ENCODE results near the gene GRN.
A peak's percentile ranks its signal among the peaks of the same experiment; 100 is the strongest.

The GRN gene

DNA sequence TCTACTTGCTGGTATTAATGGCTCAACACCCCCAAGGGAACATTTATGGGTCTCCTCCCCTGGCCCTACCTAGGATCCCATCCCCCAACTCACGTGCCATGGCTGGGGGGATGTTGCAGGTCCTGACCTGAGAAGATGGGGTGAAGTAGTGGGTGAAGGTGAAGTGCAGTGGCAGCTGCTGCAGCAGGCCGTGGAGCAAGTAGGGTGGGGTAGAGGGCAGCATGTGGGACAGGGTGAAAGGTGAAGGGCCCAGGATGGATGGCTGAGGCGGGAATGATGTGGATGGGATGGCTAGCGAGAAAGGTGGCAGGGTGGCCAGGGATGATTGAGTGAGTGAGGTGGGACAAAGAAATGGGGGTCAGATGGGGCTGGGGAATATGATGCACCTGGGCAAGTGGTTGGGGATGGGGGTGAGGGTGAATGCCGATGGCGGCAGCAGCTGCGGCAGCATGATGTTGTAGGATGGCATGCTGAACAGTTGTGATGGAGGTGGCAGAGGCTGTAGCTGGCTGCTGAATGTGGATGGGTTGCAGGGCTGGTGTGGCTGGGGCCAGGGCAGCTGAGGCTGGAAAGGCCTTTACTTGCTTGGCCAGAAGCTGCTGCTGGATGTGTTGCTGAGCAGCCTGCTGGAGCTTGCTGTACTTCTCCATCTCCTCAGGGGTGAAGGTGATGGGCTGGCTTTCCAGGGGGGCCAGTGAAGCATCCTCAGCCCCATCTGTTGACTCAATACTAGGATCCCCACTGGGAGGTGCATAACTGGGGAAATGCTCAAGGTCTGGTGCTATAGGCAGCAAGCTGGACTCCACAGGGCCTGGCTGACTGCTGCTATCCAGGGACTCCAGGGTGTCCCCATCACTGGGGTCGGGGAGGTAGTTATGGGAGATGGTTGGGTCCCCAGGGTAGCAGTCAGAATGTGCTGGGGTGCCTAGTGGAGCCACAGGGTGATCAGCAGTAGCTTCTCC is 52.7 kb downstream of the GRN start:
- H3K4me3 ChIP-seq (ENCODE audit: low read depth in 1 of 2, low read length in 2 of 2) = no peak overlapping the region
- H2AFZ ChIP-seq (ENCODE audit: low read depth, low read length) = no peak overlapping the region
- no peaks in the 10 kb centered on the region for H3K4me1 ChIP-seq (ENCODE audit: insufficient read depth, low read length)
- H3K27me3 ChIP-seq (ENCODE audit: insufficient read depth, low read length, poor library complexity) = no peaks in the 10 kb centered on the region
- DNase-seq (no peak), ATAC-seq (ENCODE audit: insufficient read depth, low read depth) (no peak)
- H3K4me2 ChIP-seq (ENCODE audit: insufficient read depth, low read length) = no peak overlapping the region
- no peaks in the 10 kb centered on the region for H3K9me3 ChIP-seq (ENCODE audit: insufficient read depth, low read length, severe bottlenecking)
- H3K36me3 ChIP-seq (ENCODE audit: insufficient read depth, low read length) = peaks cover 62% of the 10 kb centered on the region
- H3K79me2 ChIP-seq (ENCODE audit: insufficient read depth, low read length) = no peaks in the 10 kb centered on the region
- no peak overlapping the region for H3K9ac ChIP-seq (ENCODE audit: low read depth, low read length)
- peaks cover 16% of the 10 kb centered on the region for H4K20me1 ChIP-seq (ENCODE audit: insufficient read depth, low read length)
- no peak for TF ChIP-seq EZH2 (IDR thresholded peaks at IDR 0.05; ENCODE audit: borderline replicate concordance, low read depth, low read length, severe bottlenecking)
- TF ChIP-seq, protein P1, sequence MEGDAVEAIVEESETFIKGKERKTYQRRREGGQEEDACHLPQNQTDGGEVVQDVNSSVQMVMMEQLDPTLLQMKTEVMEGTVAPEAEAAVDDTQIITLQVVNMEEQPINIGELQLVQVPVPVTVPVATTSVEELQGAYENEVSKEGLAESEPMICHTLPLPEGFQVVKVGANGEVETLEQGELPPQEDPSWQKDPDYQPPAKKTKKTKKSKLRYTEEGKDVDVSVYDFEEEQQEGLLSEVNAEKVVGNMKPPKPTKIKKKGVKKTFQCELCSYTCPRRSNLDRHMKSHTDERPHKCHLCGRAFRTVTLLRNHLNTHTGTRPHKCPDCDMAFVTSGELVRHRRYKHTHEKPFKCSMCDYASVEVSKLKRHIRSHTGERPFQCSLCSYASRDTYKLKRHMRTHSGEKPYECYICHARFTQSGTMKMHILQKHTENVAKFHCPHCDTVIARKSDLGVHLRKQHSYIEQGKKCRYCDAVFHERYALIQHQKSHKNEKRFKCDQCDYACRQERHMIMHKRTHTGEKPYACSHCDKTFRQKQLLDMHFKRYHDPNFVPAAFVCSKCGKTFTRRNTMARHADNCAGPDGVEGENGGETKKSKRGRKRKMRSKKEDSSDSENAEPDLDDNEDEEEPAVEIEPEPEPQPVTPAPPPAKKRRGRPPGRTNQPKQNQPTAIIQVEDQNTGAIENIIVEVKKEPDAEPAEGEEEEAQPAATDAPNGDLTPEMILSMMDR (IDR thresholded peaks at IDR 0.05; ENCODE audit: borderline replicate concordance, extremely low read depth, low read length, poor library complexity, severe bottlenecking) = no peak
- H3K27ac ChIP-seq (ENCODE audit: low read length) = no peak overlapping the region

DNA sequence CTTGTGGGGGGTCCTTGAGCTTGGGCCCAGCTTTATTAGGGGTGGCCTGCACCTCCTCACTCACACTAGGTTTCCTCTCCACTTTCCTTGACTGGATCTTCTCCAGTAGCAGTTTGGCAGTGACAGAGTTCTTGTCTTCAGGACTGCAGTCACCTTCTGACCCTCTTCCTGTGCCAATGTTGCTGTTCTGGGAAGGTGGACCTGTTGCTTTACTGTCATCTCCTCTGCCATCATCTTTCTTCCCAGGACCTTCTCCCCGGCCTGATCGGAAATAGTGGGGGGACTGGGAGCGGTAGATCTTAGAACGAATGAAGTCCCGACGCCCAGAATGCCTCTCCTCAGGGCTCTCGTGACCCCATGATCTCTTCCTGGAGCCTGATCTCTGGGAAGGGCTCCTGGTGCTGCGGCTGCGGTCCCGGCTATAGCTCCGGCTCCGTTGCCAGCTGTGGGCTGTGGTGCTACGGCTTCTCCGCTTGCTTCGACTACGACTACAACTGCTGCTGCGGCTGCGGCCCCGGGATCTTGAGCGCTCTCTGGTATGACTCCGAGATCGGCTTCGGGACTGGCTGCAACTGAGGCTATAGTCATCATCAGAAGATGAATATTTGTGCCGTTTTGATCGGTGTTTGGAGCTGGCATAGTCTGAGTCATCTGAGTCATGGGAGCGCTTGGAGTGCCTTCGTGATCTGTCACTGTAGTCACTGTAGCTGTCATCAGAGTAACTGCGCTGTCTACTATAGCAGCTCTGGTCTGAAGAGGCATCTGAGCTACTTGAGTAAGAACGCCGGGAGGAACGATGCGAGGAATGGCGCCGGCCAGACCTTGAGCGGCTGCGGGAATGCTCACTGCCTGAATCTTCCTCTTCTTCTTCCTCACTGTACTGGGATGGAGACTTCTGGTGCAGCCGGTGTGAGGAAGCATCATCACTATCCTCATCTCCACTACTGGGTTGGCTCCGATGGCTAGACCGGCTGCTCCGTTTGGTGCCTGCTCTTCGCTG is 53.9 kb downstream of the GRN start:
- Histone ChIP-seq H3K4me2 (ENCODE audit: insufficient read depth, low read length) (no peak overlapping the region), H4K20me1 (ENCODE audit: insufficient read depth, low read length) (peaks cover 16% of the 10 kb centered on the region), H3K36me3 (ENCODE audit: insufficient read depth, low read length) (peaks cover 71% of the 10 kb centered on the region), H3K4me3 (ENCODE audit: low read depth in 1 of 2, low read length in 2 of 2) (no peak overlapping the region), H3K27me3 (ENCODE audit: insufficient read depth, low read length, poor library complexity) (no peaks in the 10 kb centered on the region), H3K9ac (ENCODE audit: low read depth, low read length) (no peak overlapping the region), H2AFZ (ENCODE audit: low read depth, low read length) (no peak overlapping the region), H3K9me3 (ENCODE audit: insufficient read depth, low read length, severe bottlenecking) (no peaks in the 10 kb centered on the region), H3K79me2 (ENCODE audit: insufficient read depth, low read length) (no peaks in the 10 kb centered on the region), H3K4me1 (ENCODE audit: insufficient read depth, low read length) (no peaks in the 10 kb centered on the region), H3K27ac (ENCODE audit: low read length) (no peak overlapping the region)
- no peak for ATAC-seq (ENCODE audit: insufficient read depth, low read depth)
- TF ChIP-seq EZH2 (IDR thresholded peaks at IDR 0.05; ENCODE audit: borderline replicate concordance, low read depth, low read length, severe bottlenecking) = no peak
- TF ChIP-seq, protein P1 (IDR thresholded peaks at IDR 0.05; ENCODE audit: borderline replicate concordance, extremely low read depth, low read length, poor library complexity, severe bottlenecking) = no peak
- no peak for DNase-seq

DNA sequence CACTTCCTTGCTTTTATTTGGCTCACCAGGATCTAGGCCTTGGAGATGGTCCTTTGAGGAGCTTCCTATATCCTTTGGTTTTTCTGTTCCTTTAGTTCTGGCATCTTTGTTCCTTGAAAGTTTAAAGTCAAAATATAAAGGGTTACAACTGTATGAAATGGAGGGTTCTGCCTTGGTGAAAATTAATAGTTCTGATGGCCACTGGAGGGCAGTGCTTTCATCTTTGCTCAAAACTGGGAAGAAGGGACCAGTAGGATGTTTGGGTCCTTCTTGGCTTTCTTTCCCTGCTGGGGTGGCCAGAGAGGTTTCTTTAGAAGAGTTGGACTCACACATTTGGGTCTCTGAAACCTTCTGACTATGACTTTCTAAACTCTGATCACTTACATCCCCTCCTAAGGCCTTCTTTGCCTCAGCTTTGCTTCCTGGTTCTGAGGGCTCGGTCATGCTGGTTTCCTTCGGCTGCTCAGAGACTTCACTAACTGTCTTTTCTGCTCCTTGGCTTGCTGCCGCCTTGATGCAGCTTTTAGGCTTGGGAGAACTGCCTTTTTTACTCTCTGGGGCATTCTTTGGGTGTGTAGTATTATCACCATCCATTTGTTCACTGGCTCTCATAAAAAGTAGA is 55.2 kb downstream of the GRN start:
- H3K4me3 ChIP-seq (ENCODE audit: low read depth in 1 of 2, low read length in 2 of 2) = no peak overlapping the region
- DNase-seq (no peak), ATAC-seq (ENCODE audit: insufficient read depth, low read depth) (peak; percentile 39; the same call in 1 of the 3 replicates)
- H3K4me1 ChIP-seq (ENCODE audit: insufficient read depth, low read length) = no peaks in the 10 kb centered on the region
- no peak overlapping the region for H3K9ac ChIP-seq (ENCODE audit: low read depth, low read length)
- no peaks in the 10 kb centered on the region for H3K79me2 ChIP-seq (ENCODE audit: insufficient read depth, low read length)
- H3K27me3 ChIP-seq (ENCODE audit: insufficient read depth, low read length, poor library complexity) = no peaks in the 10 kb centered on the region
- H3K9me3 ChIP-seq (ENCODE audit: insufficient read depth, low read length, severe bottlenecking) = no peaks in the 10 kb centered on the region
- no peak overlapping the region for H2AFZ ChIP-seq (ENCODE audit: low read depth, low read length)
- no peak overlapping the region for H3K4me2 ChIP-seq (ENCODE audit: insufficient read depth, low read length)
- TF ChIP-seq, protein P1 (IDR thresholded peaks at IDR 0.05; ENCODE audit: borderline replicate concordance, extremely low read depth, low read length, poor library complexity, severe bottlenecking) = peak; percentile 54
- TF ChIP-seq EZH2 (IDR thresholded peaks at IDR 0.05; ENCODE audit: borderline replicate concordance, low read depth, low read length, severe bottlenecking) = no peak
- H4K20me1 ChIP-seq (ENCODE audit: insufficient read depth, low read length) = peaks cover 16% of the 10 kb centered on the region
- peaks cover 76% of the 10 kb centered on the region for H3K36me3 ChIP-seq (ENCODE audit: insufficient read depth, low read length)
- H3K27ac ChIP-seq (ENCODE audit: low read length) = no peak overlapping the region
